Astrocyte (in vitro differentiated cells and primary cell): ENCODE results near the gene IFIT1. TPM values are rescaled to one million over a fixed set of nuclear protein-coding genes. Genes with fewer than 3 reads are reported as not detected.

Source experiments
- total RNA-seq: library from RNA; stranded (reverse); gene quantifications from 2 replicates; pipeline ENCODE4 v1.2.1, GENCODE V29; 2021

The IFIT1 gene
- total RNA-seq, 1 donor from 2014 or later, result 335 TPM

Other genes starting within 250 kb of the IFIT1 start
- gene CH25H, start 185.3 kb upstream of the IFIT1 start, total RNA-seq, result 0.22 and 0.34 TPM in 2 replicates
- 70.1 and 70.2 TPM in 2 replicates for gene LIPA, start 140.8 kb upstream of the IFIT1 start, total RNA-seq
- gene IFIT2, start 90.6 kb upstream of the IFIT1 start, total RNA-seq, result 36.0 and 42.0 TPM in 2 replicates
- gene IFIT3, start 64.6 kb upstream of the IFIT1 start, total RNA-seq, result 171 and 193 TPM in 2 replicates
- not detected in 2 replicates for gene IFIT1B, start 14.6 kb upstream of the IFIT1 start, total RNA-seq
- 42.9 and 44.7 TPM in 2 replicates for gene IFIT5, start 21.9 kb downstream of the IFIT1 start, total RNA-seq
- 0.31 and 0.59 TPM in 2 replicates for gene SLC16A12, start 143.0 kb downstream of the IFIT1 start, total RNA-seq